DOHH2 (cell line): ENCODE data around the gene LRTM2.

Experiments used
- H3F3A ChIP-seq: fragments of 200-600 bp; sonication (generic), shearing (Covaris generic); 2 replicates; pipeline ENCODE4 v1.6.0; 2016; ENCODE audit warnings: antibody characterized with exemption, mild to moderate bottlenecking; ENCODE audit not compliant: control insufficient read depth, insufficient read depth
- H3K27ac ChIP-seq: fragments of 200-600 bp; sonication (generic); 2 replicates; pipeline ENCODE4 v1.5.1; 2014; ENCODE audit warnings: low read depth, mild to moderate bottlenecking, low read length, moderate library complexity
- H3K27me3 ChIP-seq: fragments of 200-600 bp; sonication (generic); 2 replicates; pipeline ENCODE4 v1.6.1; 2014; ENCODE audit warnings: mild to moderate bottlenecking, low read length, mixed read lengths; ENCODE audit not compliant: control insufficient read depth
- H3K36me3 ChIP-seq: fragments of 200-600 bp; sonication (generic); 2 replicates; pipeline ENCODE4 v1.6.1; 2014; ENCODE audit warnings: mild to moderate bottlenecking, low read length, moderate library complexity, mixed read lengths; ENCODE audit not compliant: control insufficient read depth
- H3K4me1 ChIP-seq: fragments of 200-600 bp; sonication (generic); 2 replicates; pipeline ENCODE4 v1.6.1; 2014; ENCODE audit warnings: mild to moderate bottlenecking, low read length, mixed read lengths; ENCODE audit not compliant: control insufficient read depth
- H3K4me2 ChIP-seq: fragments of 200-600 bp; sonication (generic); 2 replicates; pipeline ENCODE4 v1.6.0; 2014; ENCODE audit warnings: mild to moderate bottlenecking, low read length, moderate library complexity
- H3K4me3 ChIP-seq: fragments of 200-600 bp; sonication (generic); 2 replicates; pipeline ENCODE4 v1.5.1; 2014; ENCODE audit warnings: mild to moderate bottlenecking, low read length, mixed read lengths
- H3K79me2 ChIP-seq: fragments of 200-600 bp; sonication (generic); 2 replicates; pipeline ENCODE4 v1.6.1; 2014; ENCODE audit warnings: mild to moderate bottlenecking, low read length, mixed read lengths; ENCODE audit not compliant: control insufficient read depth
- H3K9me2 ChIP-seq: fragments of 200-600 bp; sonication (generic); replicated peaks from 2 replicates; pipeline ENCODE4 v1.6.1; 2014; ENCODE audit warnings: mild to moderate bottlenecking, low read length, mixed read lengths; ENCODE audit not compliant: control insufficient read depth
- H3K9me3 ChIP-seq: fragments of 200-600 bp; sonication (generic); 2 replicates; pipeline ENCODE4 v1.6.1; 2014; ENCODE audit warnings: antibody characterized with exemption, low read length, mixed read lengths; ENCODE audit not compliant: control insufficient read depth, insufficient read depth
- H4K20me1 ChIP-seq: fragments of 200-600 bp; sonication (generic); 2 replicates; pipeline ENCODE4 v1.6.0; 2014; ENCODE audit warnings: low read depth, mild to moderate bottlenecking, antibody characterized with exemption, low read length, moderate library complexity; ENCODE audit not compliant: control insufficient read depth, insufficient read depth
- CTCF ChIP-seq: fragments of 200-600 bp; sonication (generic); IDR thresholded peaks from one replicate; pipeline ENCODE4 v1.5.1; 2014; ENCODE audit warnings: antibody characterized with exemption, mild to moderate bottlenecking, low read depth, low read length; ENCODE audit not compliant: poor library complexity, severe bottlenecking
- EZH2phosphoT487 ChIP-seq: fragments of 200-600 bp; sonication (generic); IDR thresholded peaks from 2 replicates; pipeline ENCODE4 v1.6.1; 2017; ENCODE audit warnings: borderline replicate concordance, mild to moderate bottlenecking, antibody characterized with exemption, low read length, moderate library complexity, mixed read lengths

Gene LRTM2

GRCh38 chr12:1863823-1864222, 43.5 kb downstream of the LRTM2 start:
- TF ChIP-seq CTCF (no peak), EZH2phosphoT487 (no peak)
- no peak overlapping the region for H3K4me2 ChIP-seq
- peaks cover 9% of the 10 kb centered on the region for H3K27me3 ChIP-seq
- no peaks in the 10 kb centered on the region for H4K20me1 ChIP-seq
- no peaks in the 10 kb centered on the region for H3K9me3 ChIP-seq
- no peak overlapping the region for H3K27ac ChIP-seq
- H3K4me3 ChIP-seq, result no peak overlapping the region
- no peaks in the 10 kb centered on the region for H3K36me3 ChIP-seq
- no peaks in the 10 kb centered on the region for H3K4me1 ChIP-seq
- no peaks in the 10 kb centered on the region for H3K9me2 ChIP-seq
- no peaks in the 10 kb centered on the region for H3K79me2 ChIP-seq
- no peaks in the 10 kb centered on the region for H3F3A ChIP-seq

GRCh38 chr12:1864456-1864855, 44.1 kb downstream of the LRTM2 start:
- H3K36me3 ChIP-seq, result no peaks in the 10 kb centered on the region
- no peak overlapping the region for H3K4me3 ChIP-seq
- no peak overlapping the region for H3K27ac ChIP-seq
- peaks cover 9% of the 10 kb centered on the region for H3K27me3 ChIP-seq
- no peak for TF ChIP-seq EZH2phosphoT487
- no peak for TF ChIP-seq CTCF
- H3K9me2 ChIP-seq, result no peaks in the 10 kb centered on the region
- H3K4me2 ChIP-seq, result no peak overlapping the region
- H3K4me1 ChIP-seq, result no peaks in the 10 kb centered on the region
- no peaks in the 10 kb centered on the region for H3K9me3 ChIP-seq
- no peaks in the 10 kb centered on the region for H3F3A ChIP-seq
- H3K79me2 ChIP-seq, result no peaks in the 10 kb centered on the region
- no peaks in the 10 kb centered on the region for H4K20me1 ChIP-seq

GRCh38 chr12:1864867-1865266, 44.5 kb downstream of the LRTM2 start:
- Histone ChIP-seq H3K79me2 (no peaks in the 10 kb centered on the region), H3K27me3 (peaks cover 9% of the 10 kb centered on the region), H3K27ac (no peak overlapping the region), H4K20me1 (no peaks in the 10 kb centered on the region), H3K4me1 (no peaks in the 10 kb centered on the region), H3K36me3 (no peaks in the 10 kb centered on the region), H3F3A (no peaks in the 10 kb centered on the region), H3K9me3 (no peaks in the 10 kb centered on the region), H3K9me2 (no peaks in the 10 kb centered on the region), H3K4me2 (no peak overlapping the region), H3K4me3 (no peak overlapping the region)
- TF ChIP-seq EZH2phosphoT487 (no peak), CTCF (no peak)
